ENCODE data around the gene AKAP17A. TPM values are rescaled to one million over a fixed set of nuclear protein-coding genes. Genes with fewer than 3 reads are reported as not detected.

The AKAP17A gene
- total and polyA plus RNA-seq, 2 of the 8 experiments (the other 6 are each of a cell fraction or from before 2014, with no cell fraction given), result 14.0 to 41.2 TPM

DNA sequence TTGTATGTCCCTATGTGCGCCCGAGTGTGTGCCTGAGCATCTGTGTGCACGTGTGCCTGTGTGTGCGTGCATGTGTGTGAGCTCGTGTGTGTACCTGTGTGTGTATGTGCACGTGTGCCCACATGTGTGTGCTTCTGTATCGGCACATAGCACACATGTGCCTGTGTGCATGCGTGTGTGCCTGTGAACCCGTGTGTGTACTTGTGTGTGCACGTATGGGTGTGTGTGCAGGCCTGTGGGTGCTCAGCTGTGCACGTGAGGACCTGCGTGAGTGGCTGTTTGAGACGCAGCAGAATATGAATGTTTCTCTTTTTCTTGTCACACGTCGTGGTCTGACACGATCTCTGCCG is 4.3 kb downstream of the AKAP17A start:
- ChIA-PET POLR2A (ENCODE audit: partially characterized antibody) (no interaction called here), CTCF (ENCODE audit: partially characterized antibody) (no interaction called here)
- no peak overlapping the region for H3K4me3 ChIP-seq (ENCODE audit: extremely low read depth in 1 of 4, insufficient read depth in 2 of 4, low read depth in 3 of 4, low read length in 4 of 4)
- peaks cover 15 to 59% of the 10 kb centered on the region in 2 experiments; a peak in 3 of 4 replicates for H3K79me2 ChIP-seq (ENCODE audit: control insufficient read depth in 1 of 2, insufficient read depth in 2 of 2, low read length in 2 of 2)
- H2BK5ac ChIP-seq (ENCODE audit: low read depth, low read length), result no peak overlapping the region; the same call in 1 of the 2 replicates
- H2BK120ac ChIP-seq (replicated peaks; ENCODE audit: low read depth, low read length), result no peak overlapping the region
- no peak overlapping the region for H3K9ac ChIP-seq (replicated peaks in 1 of 4; ENCODE audit: extremely low read depth in 1 of 4, low read depth in 3 of 4, low read length in 3 of 4)
- peaks cover 20% of the 10 kb centered on the region for H3K79me1 ChIP-seq (ENCODE audit: low read depth, low read length)
- H3K36me3 ChIP-seq (ENCODE audit: control insufficient read depth in 2 of 4, insufficient read depth in 4 of 4, low read length in 3 of 4), result peaks cover 28 to 64% (median 54%) of the 10 kb centered on the region in 4 experiments
- peak overlapping the region; percentile 69 for H3K4ac ChIP-seq (replicated peaks; ENCODE audit: insufficient read length, low read depth, low read length)
- peak overlapping the region; percentile 43; the same call in 1 of the 2 replicates for H2BK12ac ChIP-seq (ENCODE audit: low read depth, low read length)
- no peaks in the 10 kb centered on the region for H3K27me3 ChIP-seq (replicated peaks in 1 of 4; ENCODE audit: control insufficient read depth in 3 of 4, extremely low read depth in 1 of 4, insufficient read depth in 3 of 4, low read length in 3 of 4)
- H3K56ac ChIP-seq (replicated peaks; ENCODE audit: insufficient read length, low read depth, low read length), result no peak overlapping the region
- 92% methylated on average over 17 of the region's 17 CpGs; no CpG with 5 or more reads in 1 of the 2 experiments for WGBS, 2 experiments (ENCODE audit: extremely low coverage in 1 of 2, insufficient coverage in 1 of 2, insufficient read length in 1 of 2, insufficient replicate concordance in 2 of 2, low coverage in 1 of 2, low lambda C conversion rate in 2 of 2, missing lambda C conversion rate in 1 of 2)
- H3K9me3 ChIP-seq (ENCODE audit: insufficient read depth in 2 of 2, low read depth in 1 of 2, low read length in 1 of 2), result no peaks in the 10 kb centered on the region
- H2AFZ ChIP-seq (ENCODE audit: low read length), result no peak overlapping the region
- H4K20me1 ChIP-seq (replicated peaks in 1 of 2; ENCODE audit: control insufficient read depth in 1 of 2, insufficient read depth in 2 of 2, low read length in 2 of 2), result peaks cover 6 to 43% of the 10 kb centered on the region in 2 experiments
- DNase-seq (ENCODE audit: low read depth in 1 of 2, low spot score in 2 of 2), result no peak
- peak overlapping the region; percentile 88; the same call in 1 of the 2 replicates for H2BK15ac ChIP-seq (ENCODE audit: low read length)
- peak overlapping the region; percentile 80 for H4K8ac ChIP-seq (ENCODE audit: extremely low read depth, insufficient read depth, low read length)
- H3K23me2 ChIP-seq (ENCODE audit: low read depth, low read length), result peaks cover 5% of the 10 kb centered on the region; the same call in 1 of the 2 replicates
- H4K5ac ChIP-seq (ENCODE audit: insufficient read length, low read depth, low read length), result no peak overlapping the region
- TF ChIP-seq, protein P1, sequence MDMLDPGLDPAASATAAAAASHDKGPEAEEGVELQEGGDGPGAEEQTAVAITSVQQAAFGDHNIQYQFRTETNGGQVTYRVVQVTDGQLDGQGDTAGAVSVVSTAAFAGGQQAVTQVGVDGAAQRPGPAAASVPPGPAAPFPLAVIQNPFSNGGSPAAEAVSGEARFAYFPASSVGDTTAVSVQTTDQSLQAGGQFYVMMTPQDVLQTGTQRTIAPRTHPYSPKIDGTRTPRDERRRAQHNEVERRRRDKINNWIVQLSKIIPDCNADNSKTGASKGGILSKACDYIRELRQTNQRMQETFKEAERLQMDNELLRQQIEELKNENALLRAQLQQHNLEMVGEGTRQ (IDR thresholded peaks at IDR 0.05; ENCODE audit: low read length), result no peak
- TF ChIP-seq TAF7 (optimal IDR thresholded peaks at IDR 0.05; ENCODE audit: borderline replicate concordance, low read depth, low read length) (no peak), NANOG (IDR thresholded peaks at IDR 0.05; ENCODE audit: insufficient read depth, low read depth, low read length, poor library complexity, severe bottlenecking) (no peak), POLR2AphosphoS5 (IDR thresholded peaks at IDR 0.05; ENCODE audit: low read depth, low read length) (0 out of 2 replicates have a peak, but pooled peaks have one; percentile 23)
- no peak overlapping the region for H3K14ac ChIP-seq (ENCODE audit: insufficient read length)
- H2AK5ac ChIP-seq (ENCODE audit: low read depth, low read length), result peak overlapping the region; percentile 77; the same call in 1 of the 2 replicates
- H3K18ac ChIP-seq (ENCODE audit: extremely low read depth, low read length), result no peak overlapping the region
- no peak overlapping the region for H3K27ac ChIP-seq (ENCODE audit: low read depth, low read length)
- no peak overlapping the region for H2BK20ac ChIP-seq (ENCODE audit: low read length)
- peaks cover 0 to 8% (median 6%) of the 10 kb centered on the region in 4 experiments; a peak in 5 of 7 replicates for H3K4me1 ChIP-seq (replicated peaks in 1 of 4; ENCODE audit: control insufficient read depth in 3 of 4, insufficient read depth in 4 of 4, low read length in 3 of 4)
- H3K4me2 ChIP-seq (ENCODE audit: insufficient read depth in 1 of 2, low read depth in 2 of 2, low read length in 2 of 2), result no peak overlapping the region
- FAIRE-seq, result no peak
- no peak overlapping the region for H3K23ac ChIP-seq (ENCODE audit: insufficient read length)
- peak overlapping the region; percentile 30 for H4K91ac ChIP-seq (replicated peaks; ENCODE audit: insufficient read length, low read length)

All from H1 (cell line).